ENCODE data around the gene OTOP2. TPM values are rescaled to one million over a fixed set of nuclear protein-coding genes. Genes with fewer than 3 reads are reported as not detected.

The OTOP2 gene
- total and polyA plus RNA-seq, 9 of the 15 experiments (the other 6 are each of a cell fraction or from before 2014, with no cell fraction given): 0.04 to 0.36 (median 0.14) TPM; not detected in 1

- H3K4me1 ChIP-seq (replicated peaks in 1 of 2; ENCODE audit: control insufficient read depth in 2 of 2, insufficient read depth in 2 of 2, low read length in 2 of 2): peaks cover 0 to 9% of the 10 kb centered on the region in 2 experiments; a peak in 2 of 5 replicates
- BruUV-seq (replicated peaks): no TSS peak
- no peak overlapping the region for H2AFZ ChIP-seq (ENCODE audit: low read depth, low read length)
- WGBS (ENCODE audit: insufficient coverage, low coverage, missing lambda C conversion rate): 6% methylated on average over 11 of the region's 11 CpGs
- no peaks in the 10 kb centered on the region for H3K9me1 ChIP-seq (ENCODE audit: control insufficient read depth, insufficient read depth, low read length)
- no peak for DNase-seq (ENCODE audit: extremely low read depth in 1 of 4, low spot score in 3 of 4)
- no peak overlapping the region for H3K4me3 ChIP-seq
- H3K4me2 ChIP-seq (ENCODE audit: insufficient read depth, low read length): no peak overlapping the region
- H3K27me3 ChIP-seq (ENCODE audit: control insufficient read depth in 2 of 2, insufficient read depth in 2 of 2, low read length in 2 of 2): peaks cover 32 to 76% of the 10 kb centered on the region in 2 experiments; a peak in 4 of 5 replicates
- H3K79me2 ChIP-seq (ENCODE audit: control insufficient read depth, insufficient read depth, low read length): no peaks in the 10 kb centered on the region
- no peaks in the 10 kb centered on the region for H3K36me3 ChIP-seq (ENCODE audit: control insufficient read depth, insufficient read depth, low read length)
- no peaks in the 10 kb centered on the region for H3K9me3 ChIP-seq (replicated peaks; ENCODE audit: control insufficient read depth, insufficient read depth, low read depth, low read length)
- intact Hi-C loops (cut with micrococcal nuclease) (no loop called here), in situ Hi-C loops (cut with MboI) (no loop called here)
- ChIA-PET CTCF (ENCODE audit: low intra/inter-chr PET ratio) (no interaction called here), POLR2A (interaction anchor here (0.6 kb wide), 1 partner anchor 12 kb away, joined by 3 read pairs; no protein-coding TSS in a partner anchor)
- no peak for ATAC-seq
- H3K9ac ChIP-seq (ENCODE audit: insufficient read depth in 1 of 2, low read depth in 2 of 2, low read length in 2 of 2): peak overlapping the region in 1 of 2 experiments; percentile 13; a peak in 2 of 4 replicates
- FAIRE-seq: no peak
- H4K20me1 ChIP-seq (replicated peaks; ENCODE audit: control insufficient read depth, insufficient read depth, low read length): peaks cover 11% of the 10 kb centered on the region; the same call in 1 of the 2 replicates
- peak; percentile 75 for TF ChIP-seq ZFP36 (IDR thresholded peaks at IDR 0.05; ENCODE audit: low read depth, low read length, partially characterized antibody)
- TF ChIP-seq NR1H2 (CRISPR knock-in tag; IDR thresholded peaks at IDR 0.05): no peak
- TF ChIP-seq, protein P1, sequence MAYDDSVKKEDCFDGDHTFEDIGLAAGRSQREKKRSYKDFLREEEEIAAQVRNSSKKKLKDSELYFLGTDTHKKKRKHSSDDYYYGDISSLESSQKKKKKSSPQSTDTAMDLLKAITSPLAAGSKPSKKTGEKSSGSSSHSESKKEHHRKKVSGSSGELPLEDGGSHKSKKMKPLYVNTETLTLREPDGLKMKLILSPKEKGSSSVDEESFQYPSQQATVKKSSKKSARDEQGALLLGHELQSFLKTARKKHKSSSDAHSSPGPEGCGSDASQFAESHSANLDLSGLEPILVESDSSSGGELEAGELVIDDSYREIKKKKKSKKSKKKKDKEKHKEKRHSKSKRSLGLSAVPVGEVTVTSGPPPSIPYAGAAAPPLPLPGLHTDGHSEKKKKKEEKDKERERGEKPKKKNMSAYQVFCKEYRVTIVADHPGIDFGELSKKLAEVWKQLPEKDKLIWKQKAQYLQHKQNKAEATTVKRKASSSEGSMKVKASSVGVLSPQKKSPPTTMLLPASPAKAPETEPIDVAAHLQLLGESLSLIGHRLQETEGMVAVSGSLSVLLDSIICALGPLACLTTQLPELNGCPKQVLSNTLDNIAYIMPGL (CRISPR knock-in tag; IDR thresholded peaks at IDR 0.05): no peak
- TF ChIP-seq HMBOX1 (IDR thresholded peaks at IDR 0.05): no peak
- peak; percentile 83 for TF ChIP-seq RBM25 (IDR thresholded peaks at IDR 0.05; ENCODE audit: low read depth, low read length, severe bottlenecking)
- TF ChIP-seq BCOR (IDR thresholded peaks at IDR 0.05): peak; percentile 90
- TF ChIP-seq ZNF23 (CRISPR knock-in tag; IDR thresholded peaks at IDR 0.05): no peak
- peak; percentile 69; the same call in 1 of the 2 replicates for TF ChIP-seq SMARCA5 (IDR thresholded peaks at IDR 0.05)
- no peak for TF ChIP-seq CEBPG (CRISPR knock-in tag; IDR thresholded peaks at IDR 0.05)
- TF ChIP-seq CEBPG (tag; conservative IDR thresholded peaks at IDR 0.05 in 1 of 2, IDR thresholded peaks at IDR 0.05 in 1 of 2): no peak
- peak; percentile 23; the same call in 1 of the 2 replicates for TF ChIP-seq HDAC2 (IDR thresholded peaks at IDR 0.05)
- peak; percentile 49 to 69; a peak in 3 of 4 replicates for TF ChIP-seq KDM1A (IDR thresholded peaks at IDR 0.05)
- no peak overlapping the region for H3K27ac ChIP-seq (ENCODE audit: extremely low read depth, low read depth, low read length)
Measured at GRCh38 chr17:74898376-74898946, 25.6 kb upstream of the OTOP2 start.
